SW480 (cell line): Measurements from ENCODE around the gene CRABP2.

Source experiments
- DNase-seq: peaks from one replicate; pipeline ENCODE4 v3.0.0-alpha.2; 2016; ENCODE audit warnings: low spot score

The CRABP2 gene

GRCh38 chr1:156690675-156691036 is 14.7 kb downstream of the CRABP2 start:
- no peak for DNase-seq

- no peak for DNase-seq
These were observed 15.3 kb downstream of the CRABP2 start for GRCh38 chr1:156689953-156690674.

GRCh38 chr1:156689035-156689952 is 16.1 kb downstream of the CRABP2 start:
- DNase-seq = peak; percentile 80

- no peak for DNase-seq
These were observed 21.1 kb downstream of the CRABP2 start for GRCh38 chr1:156684227-156684782.

GRCh38 chr1:156682166-156682890 is 23.1 kb downstream of the CRABP2 start:
- no peak for DNase-seq

GRCh38 chr1:156681196-156681960 is 24.0 kb downstream of the CRABP2 start:
- DNase-seq = no peak

- DNase-seq = no peak
These were observed 25.3 kb downstream of the CRABP2 start for GRCh38 chr1:156680056-156680455.

- peak; percentile 78 for DNase-seq
These were observed 27.5 kb downstream of the CRABP2 start for GRCh38 chr1:156677616-156678596.

GRCh38 chr1:156676820-156677615 is 28.4 kb downstream of the CRABP2 start, which contains the start of gene NES:
TSS of gene NES (minus strand) at chr1:156677407. CDS start at chr1:156677264, 143 bp downstream.
- peak; percentile 85 for DNase-seq

GRCh38 chr1:156676114-156676819 is 29.1 kb downstream of the CRABP2 start:
- DNase-seq = no peak

- no peak for DNase-seq
These were observed 29.9 kb downstream of the CRABP2 start for GRCh38 chr1:156675210-156676113.

- no peak for DNase-seq
These were observed 31.8 kb downstream of the CRABP2 start for GRCh38 chr1:156673387-156674121.

GRCh38 chr1:156671804-156672203 is 33.6 kb downstream of the CRABP2 start:
- no peak for DNase-seq

GRCh38 chr1:156670791-156671190 is 34.6 kb downstream of the CRABP2 start:
- no peak for DNase-seq

GRCh38 chr1:156670359-156670758 is 35.0 kb downstream of the CRABP2 start:
- DNase-seq = no peak

- no peak for DNase-seq
These were observed 35.6 kb downstream of the CRABP2 start for GRCh38 chr1:156669794-156670193.
